Tibial artery (tissue), 4 donors: Measurements from ENCODE around the gene MATK.

Source experiments
- DNase-seq, 2 donors: peaks; one replicate each; pipeline ENCODE4 v3.0.0-alpha.2; 2019
- H3K27ac ChIP-seq, 2 donors: fragments of 200-600 bp; sonication (generic) in 1 of 2; 1 replicate in 1 of 2; 2 replicates in 1 of 2; pipeline ENCODE4 v1.5.1; 2018 to 2019; ENCODE audit warnings: mild to moderate bottlenecking in 1 of 2
- H3K27me3 ChIP-seq, 2 donors: fragments of 200-600 bp; sonication (generic) in 1 of 2; one replicate each; pipeline versions ENCODE4 v1.5.1 to v1.6.0; 2016 to 2019
- H3K36me3 ChIP-seq, 3 donors: fragments of 200-600 bp; sonication (generic) in 2 of 3; one replicate each; pipeline ENCODE4 v1.5.1; 2016 to 2019; ENCODE audit warnings: mild to moderate bottlenecking in 2 of 3
- H3K4me1 ChIP-seq, 4 donors: fragments of 200-600 bp; sonication (generic) in 2 of 4; 1 replicate in 3 of 4; 2 replicates in 1 of 4; pipeline ENCODE4 v1.5.1; 2016 to 2019
- H3K4me3 ChIP-seq, 2 donors: fragments of 200-600 bp; sonication (generic) in 1 of 2; 1 replicate in 1 of 2; 2 replicates in 1 of 2; pipeline ENCODE4 v1.5.1; 2018 to 2019; ENCODE audit warnings: mild to moderate bottlenecking in 2 of 2
- H3K9me3 ChIP-seq, 3 donors: fragments of 200-600 bp; sonication (generic) in 1 of 3; one replicate each; pipeline ENCODE4 v1.5.1; 2016 to 2019
- CTCF ChIP-seq, 2 experiments: fragments of 200-600 bp in 1 of 2; fragments of 450-650 bp in 1 of 2; IDR thresholded peaks; one replicate each; pipeline ENCODE4 v1.5.1; 2017 to 2019; ENCODE audit warnings: antibody characterized with exemption in 2 of 2, mild to moderate bottlenecking in 1 of 2, moderate library complexity in 1 of 2
- intact Hi-C: fragments of 100-400 bp; cut with DNase I; formaldehyde crosslinking; loops from one replicate; pipeline ENCODE4 v1.15.0; 2023; ENCODE audit warnings: low total_unique reads

The MATK gene

GRCh38 chr19:3823350-3823713 is 37.2 kb upstream of the MATK start:
- no peak overlapping the region for H3K27ac ChIP-seq
- peaks cover 0 to 67% of the 10 kb centered on the region in 2 donors for H3K27me3 ChIP-seq
- intact Hi-C loops: no loop called here
- no peaks in the 10 kb centered on the region for H3K9me3 ChIP-seq
- peaks cover 0 to 6% (median 2%) of the 10 kb centered on the region in 4 donors for H3K4me1 ChIP-seq
- no peak for TF ChIP-seq CTCF (IDR thresholded peaks at IDR 0.05)
- no peak overlapping the region for H3K4me3 ChIP-seq
- no peaks in the 10 kb centered on the region for H3K36me3 ChIP-seq
- DNase-seq: no peak

DNA sequence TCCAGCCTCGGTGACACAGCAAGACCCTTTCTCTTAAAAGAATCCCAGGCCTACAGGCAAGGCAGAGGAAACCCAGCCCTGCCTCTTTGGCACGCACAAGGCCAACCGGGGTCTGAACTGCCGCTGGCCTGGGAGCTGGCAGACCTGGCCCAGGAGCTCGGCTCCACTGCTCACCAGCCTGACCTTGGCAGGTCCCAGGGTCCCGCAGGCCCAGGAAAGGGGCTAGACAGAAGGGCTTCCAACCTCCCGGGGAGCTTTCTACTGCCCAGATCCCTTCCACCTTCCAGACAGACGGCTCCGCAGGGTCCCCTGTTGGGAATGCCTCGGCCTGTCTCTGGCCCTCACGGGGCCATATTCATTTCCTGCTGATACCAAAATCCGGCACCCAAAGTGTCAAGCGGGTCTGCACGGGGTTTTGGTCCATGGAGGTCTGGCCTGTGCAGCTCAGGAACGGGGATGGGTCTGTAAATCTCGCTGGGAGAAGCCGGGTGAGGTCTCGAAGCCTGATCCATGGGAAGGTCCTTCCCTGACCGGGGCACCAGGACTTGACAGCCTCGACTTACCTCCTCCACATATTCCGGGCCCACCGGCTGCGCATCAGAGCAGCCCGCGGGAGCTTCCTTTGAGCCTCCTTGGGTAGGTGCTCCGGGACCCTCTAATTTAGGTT is 36.6 kb upstream of the MATK start:
- H3K27ac ChIP-seq: no peak overlapping the region

DNA sequence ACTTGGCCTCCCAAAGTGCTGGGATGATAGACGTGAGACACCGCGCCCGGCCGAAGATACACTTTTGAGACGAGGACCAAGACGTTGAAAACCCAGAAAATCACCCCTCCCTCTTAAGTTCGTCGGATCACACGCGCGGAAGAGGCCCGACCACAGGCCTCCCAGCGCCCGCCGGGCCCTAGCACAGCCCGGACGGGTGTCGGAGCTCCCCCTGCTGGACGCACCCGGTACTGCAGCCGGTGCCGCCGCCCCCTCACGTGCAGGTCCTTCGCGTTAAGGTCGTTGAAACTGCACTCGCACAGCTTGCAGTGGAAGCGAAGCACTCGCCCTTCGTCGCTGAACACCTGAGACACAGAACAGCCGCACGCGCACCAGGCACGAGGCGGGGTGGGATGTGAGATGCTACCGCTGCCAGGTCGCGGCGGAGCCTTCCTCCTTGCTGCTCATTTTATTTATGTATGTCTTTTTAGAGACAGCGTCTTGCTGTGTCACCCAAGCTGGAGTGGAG is 35.7 kb upstream of the MATK start:
- peaks cover 0 to 65% of the 10 kb centered on the region in 2 donors for H3K27me3 ChIP-seq
- intact Hi-C loops: no loop called here
- peak; percentile 87 to 94 for TF ChIP-seq CTCF (IDR thresholded peaks at IDR 0.05)
- peak in 1 of 2 donors; percentile 74 for DNase-seq
- no peaks in the 10 kb centered on the region for H3K9me3 ChIP-seq
- no peak overlapping the region for H3K4me3 ChIP-seq
- no peaks in the 10 kb centered on the region for H3K36me3 ChIP-seq
- H3K4me1 ChIP-seq: peaks cover 0 to 6% (median 2%) of the 10 kb centered on the region in 4 donors
- H3K27ac ChIP-seq: no peak overlapping the region

More for the DNA sequence above, 36.6 kb upstream of the MATK start:
- TF ChIP-seq CTCF (IDR thresholded peaks at IDR 0.05): no peak
- Histone ChIP-seq H3K36me3 (no peaks in the 10 kb centered on the region), H3K4me3 (no peak overlapping the region), H3K4me1 (peaks cover 0 to 6% (median 2%) of the 10 kb centered on the region in 4 donors), H3K27me3 (peaks cover 0 to 69% of the 10 kb centered on the region in 2 donors), H3K9me3 (no peaks in the 10 kb centered on the region)
- intact Hi-C loops: no loop called here
- no peak for DNase-seq

- DNase-seq: no peak
- intact Hi-C loops: no loop called here
- H3K4me1 ChIP-seq: peaks cover 0 to 6% (median 2%) of the 10 kb centered on the region in 4 donors
- H3K27ac ChIP-seq: no peak overlapping the region
- no peaks in the 10 kb centered on the region for H3K9me3 ChIP-seq
- H3K27me3 ChIP-seq: peaks cover 0 to 61% of the 10 kb centered on the region in 2 donors
- TF ChIP-seq CTCF (IDR thresholded peaks at IDR 0.05): no peak
- H3K36me3 ChIP-seq: no peaks in the 10 kb centered on the region
- H3K4me3 ChIP-seq: no peak overlapping the region
Observed at GRCh38 chr19:3821156-3821555, 35.0 kb upstream of the MATK start.

GRCh38 chr19:3819989-3820388 is 33.8 kb upstream of the MATK start:
- no peaks in the 10 kb centered on the region for H3K9me3 ChIP-seq
- no peak overlapping the region for H3K27ac ChIP-seq
- no peaks in the 10 kb centered on the region for H3K36me3 ChIP-seq
- peaks cover 0 to 51% of the 10 kb centered on the region in 2 donors for H3K27me3 ChIP-seq
- intact Hi-C loops: no loop called here
- H3K4me3 ChIP-seq: no peak overlapping the region
- H3K4me1 ChIP-seq: peaks cover 0 to 6% (median 2%) of the 10 kb centered on the region in 4 donors
- TF ChIP-seq CTCF (IDR thresholded peaks at IDR 0.05): no peak
- no peak for DNase-seq
